Large intestine (tissue), 3 donors: ENCODE data around the gene LYPD8. TPM values are rescaled to one million over a fixed set of nuclear protein-coding genes. Genes with fewer than 3 reads are reported as not detected.

Experiments used
- DNase-seq, 2 donors: peaks; one replicate each; pipeline versions ENCODE4 v3.0.0 to v3.0.0-alpha.2; 2013
- H3K27ac ChIP-seq: one replicate; pipeline ENCODE4 v1.5.1; 2013; ENCODE audit warnings: low read length
- H3K27me3 ChIP-seq: 2 replicates; pipeline ENCODE4 v1.6.1; 2013; ENCODE audit warnings: low read length; ENCODE audit not compliant: control insufficient read depth, insufficient read depth
- H3K36me3 ChIP-seq: 2 replicates; pipeline ENCODE4 v1.6.1; 2013; ENCODE audit warnings: low read length; ENCODE audit not compliant: control insufficient read depth, insufficient read depth
- H3K4me1 ChIP-seq: one replicate; pipeline ENCODE4 v1.6.1; 2013; ENCODE audit warnings: low read length; ENCODE audit not compliant: control insufficient read depth, insufficient read depth
- H3K4me3 ChIP-seq: one replicate; pipeline ENCODE4 v1.5.1; 2013; ENCODE audit warnings: low read length
- H3K9me3 ChIP-seq: one replicate; pipeline ENCODE4 v1.6.1; 2013; ENCODE audit warnings: mild to moderate bottlenecking, low read depth, low read length, moderate library complexity; ENCODE audit not compliant: control insufficient read depth
- WGBS: methylation state at CpG from one replicate; pipeline ENCODE4 v1.1.5; 2013; ENCODE audit warnings: low lambda C conversion rate; ENCODE audit not compliant: insufficient coverage; 5-methylcytosine and 5-hydroxymethylcytosine counted together
- polyA plus RNA-seq: library from polyadenylated mRNA; unstranded; fragments of 120-200 nt; gene quantifications from one replicate; pipeline ENCODE4 v1.2.1, GENCODE V29; 2013

The LYPD8 gene
- polyA plus RNA-seq, 1 donor: 2.1 TPM

DNA sequence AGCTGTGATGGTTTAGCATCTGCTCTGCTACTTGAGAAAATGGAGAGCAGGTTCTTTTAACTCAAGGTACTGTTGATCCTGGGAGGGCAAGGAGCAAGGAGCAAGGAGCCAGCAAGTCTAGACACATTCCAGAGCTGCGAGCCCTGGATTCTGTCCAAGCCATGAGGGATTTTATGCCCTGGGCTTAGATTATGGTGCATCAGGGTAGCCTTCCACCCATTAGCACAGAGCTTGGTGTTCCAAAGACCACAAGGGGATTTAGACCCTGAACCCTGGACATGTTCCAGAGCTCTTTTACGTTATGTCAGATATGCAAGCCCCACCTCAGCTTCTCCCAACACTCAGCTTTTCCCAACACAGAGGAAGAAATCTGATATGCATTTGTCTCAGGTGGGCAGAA is 51.0 kb downstream of the LYPD8 start:
- WGBS: no CpG with 5 or more reads among the region's 2 CpGs
- peak; percentile 59 to 82 for DNase-seq
- Histone ChIP-seq H3K9me3 (peaks cover 8% of the 10 kb centered on the region), H3K4me3 (no peak overlapping the region), H3K27ac (peak overlapping the region; percentile 16), H3K27me3 (no peaks in the 10 kb centered on the region), H3K4me1 (no peaks in the 10 kb centered on the region), H3K36me3 (no peaks in the 10 kb centered on the region)

DNA sequence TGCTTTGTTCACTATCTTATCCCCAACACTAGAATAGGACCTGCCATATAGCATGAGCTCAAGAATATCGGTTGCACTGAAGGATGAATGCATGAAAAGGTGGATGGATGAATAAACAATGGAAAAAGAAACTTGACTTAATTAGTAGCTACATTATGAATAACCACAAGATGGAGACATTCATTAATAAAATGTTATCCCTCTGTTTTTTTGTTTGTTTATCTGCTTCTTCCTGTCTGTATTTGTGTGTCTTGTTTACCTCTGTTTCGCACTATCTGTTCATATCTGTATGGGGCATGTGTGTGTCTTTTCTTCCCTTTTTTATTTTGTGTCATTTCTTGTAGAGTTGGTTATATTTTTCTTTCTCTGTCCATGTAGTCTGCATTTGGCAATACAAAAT is 51.9 kb downstream of the LYPD8 start:
- peak in 1 of 2 donors; percentile 28 for DNase-seq
- Histone ChIP-seq H3K4me3 (no peak overlapping the region), H3K27ac (peak overlapping the region; percentile 16), H3K36me3 (no peaks in the 10 kb centered on the region), H3K4me1 (no peaks in the 10 kb centered on the region), H3K9me3 (peaks cover 8% of the 10 kb centered on the region), H3K27me3 (no peaks in the 10 kb centered on the region)
- WGBS: 89% methylated on average over 1 of the region's 2 CpGs

DNA sequence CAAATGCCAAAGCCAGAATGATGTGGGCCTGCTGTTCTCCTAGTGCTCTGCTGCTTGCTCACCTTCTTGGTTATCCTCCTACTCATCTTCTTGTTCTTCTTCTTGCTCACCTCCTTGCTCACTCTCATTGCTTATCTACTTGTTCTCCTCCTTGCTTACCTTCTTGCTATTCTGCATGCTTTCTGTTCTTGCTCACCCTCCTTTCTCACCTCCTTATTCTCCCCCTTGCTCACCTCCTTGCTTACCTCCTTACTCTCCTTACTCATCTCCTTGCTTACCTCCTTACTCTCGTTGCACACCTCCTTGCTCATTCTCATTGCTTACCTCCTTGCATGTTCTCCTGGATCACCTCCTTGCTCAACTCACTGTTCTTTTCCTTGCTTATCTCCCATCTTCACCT is 52.8 kb downstream of the LYPD8 start, which contains the start of gene OR14I1:
TSS of gene OR14I1 (minus strand) at position 53 of the 400 bp plus-strand sequence.
- no peaks in the 10 kb centered on the region for H3K27me3 ChIP-seq
- H3K36me3 ChIP-seq: no peaks in the 10 kb centered on the region
- no peak within 1 kb of the TSS for H3K27ac ChIP-seq
- no peak within 1 kb of the TSS for H3K4me3 ChIP-seq
- peaks cover 8% of the 10 kb centered on the region for H3K9me3 ChIP-seq
- no peaks in the 10 kb centered on the region for H3K4me1 ChIP-seq
- WGBS: 92% methylated on average over 1 of the region's 1 CpG
- no peak for DNase-seq

- Histone ChIP-seq H3K4me3 (no peak overlapping the region), H3K27ac (no peak overlapping the region), H3K36me3 (no peaks in the 10 kb centered on the region), H3K27me3 (no peaks in the 10 kb centered on the region), H3K4me1 (no peaks in the 10 kb centered on the region), H3K9me3 (no peaks in the 10 kb centered on the region)
- 67% methylated on average over 1 of the region's 1 CpG for WGBS
- DNase-seq: no peak
Measured at GRCh38 chr1:248699099-248699498, 56.5 kb downstream of the LYPD8 start.

DNA sequence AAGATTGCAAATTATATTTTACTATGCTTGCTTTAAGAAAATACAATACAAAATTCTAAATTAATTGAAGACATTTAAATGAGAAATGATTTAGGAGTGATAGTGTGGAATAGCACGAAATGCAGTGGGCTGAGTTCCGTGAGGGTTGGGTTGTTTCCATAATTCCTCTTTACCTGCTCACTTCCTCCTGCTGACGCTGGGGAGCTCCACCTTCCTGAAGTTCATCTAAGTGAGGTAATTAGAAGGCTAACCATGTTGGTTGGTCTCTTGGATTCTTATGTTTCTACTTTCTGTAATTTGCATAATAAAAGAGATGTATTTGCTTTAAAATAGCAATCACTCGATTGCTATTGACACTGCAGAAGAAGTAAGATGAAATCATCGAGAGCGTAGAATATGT is 57.7 kb downstream of the LYPD8 start:
- DNase-seq: no peak
- no peaks in the 10 kb centered on the region for H3K36me3 ChIP-seq
- 84% methylated on average over 3 of the region's 6 CpGs for WGBS

GRCh38 chr1:248696774-248697173 is 58.8 kb downstream of the LYPD8 start:
- WGBS: no CpG with 5 or more reads among the region's 3 CpGs

More for the DNA sequence above, 57.7 kb downstream of the LYPD8 start:
- Histone ChIP-seq H3K27me3 (no peaks in the 10 kb centered on the region), H3K9me3 (no peaks in the 10 kb centered on the region), H3K27ac (no peak overlapping the region), H3K4me1 (no peaks in the 10 kb centered on the region), H3K4me3 (no peak overlapping the region)

DNA sequence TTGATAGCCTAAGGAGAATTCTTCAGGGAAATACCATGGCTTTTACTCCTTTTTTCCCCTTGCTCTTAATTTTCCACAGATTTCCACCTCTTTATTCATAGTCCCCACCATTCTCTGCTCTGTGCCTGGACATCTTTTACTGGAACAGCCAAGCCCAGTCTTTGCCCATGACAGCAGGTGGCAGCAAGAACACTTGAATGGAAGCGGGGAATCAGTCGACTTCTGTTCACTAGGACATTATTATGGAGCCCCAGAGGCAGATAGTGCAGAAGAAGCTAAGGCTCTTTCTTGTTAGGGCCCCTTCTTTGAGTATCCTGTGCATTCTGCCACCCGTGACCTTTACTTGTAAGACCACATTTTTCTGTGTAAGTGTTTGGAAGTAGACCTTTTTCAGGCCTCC is 59.3 kb downstream of the LYPD8 start:
- Histone ChIP-seq H3K27me3 (peaks cover 4% of the 10 kb centered on the region), H3K9me3 (peaks cover 8% of the 10 kb centered on the region), H3K4me3 (no peak overlapping the region), H3K27ac (no peak overlapping the region), H3K36me3 (no peaks in the 10 kb centered on the region), H3K4me1 (no peaks in the 10 kb centered on the region)
- no CpG with 5 or more reads among the region's 3 CpGs for WGBS
- peak; percentile 44 to 61 for DNase-seq

More at GRCh38 chr1:248696774-248697173, 58.8 kb downstream of the LYPD8 start:
- DNase-seq: no peak
- H3K27ac ChIP-seq: no peak overlapping the region
- H3K36me3 ChIP-seq: no peaks in the 10 kb centered on the region
- H3K9me3 ChIP-seq: peaks cover 3% of the 10 kb centered on the region
- H3K4me1 ChIP-seq: no peaks in the 10 kb centered on the region
- H3K27me3 ChIP-seq: peaks cover 4% of the 10 kb centered on the region
- no peak overlapping the region for H3K4me3 ChIP-seq

- no peaks in the 10 kb centered on the region for H3K4me1 ChIP-seq
- DNase-seq: no peak
- WGBS: no CpG with 5 or more reads among the region's 13 CpGs
- no peak overlapping the region for H3K4me3 ChIP-seq
- H3K27me3 ChIP-seq: peaks cover 4% of the 10 kb centered on the region
- H3K27ac ChIP-seq: no peak overlapping the region
- H3K36me3 ChIP-seq: no peaks in the 10 kb centered on the region
- peaks cover 8% of the 10 kb centered on the region for H3K9me3 ChIP-seq
Measured at GRCh38 chr1:248695451-248696132, 60.0 kb downstream of the LYPD8 start.

DNA sequence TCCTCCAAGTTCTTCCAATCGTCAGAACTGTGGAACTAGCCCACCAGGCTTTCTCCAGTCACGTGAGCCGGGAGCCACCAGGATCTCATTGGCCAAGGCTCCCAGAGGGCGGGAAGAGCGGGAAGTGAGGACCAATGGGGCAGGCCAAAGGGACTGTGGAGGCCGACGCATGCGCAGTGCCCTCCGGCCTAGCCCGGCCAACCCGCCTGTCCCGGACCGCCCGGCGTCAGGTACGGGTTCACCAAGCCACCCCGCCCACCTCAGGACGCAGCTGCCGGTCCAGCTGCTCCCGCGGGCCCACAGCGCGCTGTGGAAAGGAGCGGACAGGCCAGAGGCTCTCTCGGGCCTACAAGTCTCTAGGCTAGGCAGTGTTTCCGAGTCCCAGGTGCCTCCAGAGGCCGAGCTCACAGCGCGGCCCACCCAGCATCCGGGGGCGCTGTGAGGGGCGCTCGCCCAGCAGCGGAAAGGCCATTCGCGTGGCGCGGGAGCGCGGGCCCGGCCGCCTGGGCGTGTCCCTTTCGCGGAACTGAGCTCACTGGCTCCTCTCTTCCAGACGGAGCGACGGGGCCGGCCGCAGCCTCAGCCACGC is 63.9 kb downstream of the LYPD8 start:
- Histone ChIP-seq H3K4me1 (no peaks in the 10 kb centered on the region), H3K36me3 (no peaks in the 10 kb centered on the region), H3K4me3 (no peak overlapping the region), H3K27me3 (peaks cover 4% of the 10 kb centered on the region), H3K9me3 (peaks cover 8% of the 10 kb centered on the region), H3K27ac (no peak overlapping the region)
- DNase-seq: no peak
- no CpG with 5 or more reads among the region's 51 CpGs for WGBS
